GM23338 (cell line): ENCODE results near the gene ZNF593OS. TPM values are rescaled to one million over a fixed set of nuclear protein-coding genes. Genes with fewer than 3 reads are reported as not detected.

Source experiments
- ATAC-seq: fragments of 200-7000 bp; cut with Tn5 transposase; 3 replicates; pipeline ENCODE4 v1.9.1; 2020
- DNase-seq: peaks from one replicate; pipeline ENCODE4 v3.0.0-alpha.2; 2015; ENCODE audit warnings: low spot score
- H2AFZ ChIP-seq: fragments of 200-600 bp; sonication (generic); 2 replicates; pipeline ENCODE4 v1.8.0; 2016; ENCODE audit warnings: antibody characterized with exemption, mild to moderate bottlenecking, moderate library complexity
- H3F3A ChIP-seq: fragments of 200-600 bp; sonication (generic); replicated peaks from 2 replicates; pipeline ENCODE4 v1.8.0; 2017; ENCODE audit warnings: antibody characterized with exemption, mixed run types, low read depth
- H3K27ac ChIP-seq: fragments of 200-600 bp; sonication (generic); 2 replicates; pipeline ENCODE4 v1.6.1; 2016; ENCODE audit warnings: low read depth
- H3K27me3 ChIP-seq: fragments of 200-600 bp; sonication (generic); 2 replicates; pipeline ENCODE4 v1.8.0; 2016; ENCODE audit warnings: mild to moderate bottlenecking, mixed run types, moderate library complexity; ENCODE audit not compliant: insufficient read depth
- H3K36me3 ChIP-seq: fragments of 200-600 bp; sonication (generic); 2 replicates; pipeline ENCODE4 v1.8.0; 2016; ENCODE audit warnings: mild to moderate bottlenecking; ENCODE audit not compliant: insufficient read depth
- H3K4me1 ChIP-seq: fragments of 200-600 bp; sonication (generic); 2 replicates; pipeline ENCODE4 v1.8.0; 2016; ENCODE audit warnings: mild to moderate bottlenecking, moderate library complexity; ENCODE audit not compliant: insufficient read depth
- H3K4me2 ChIP-seq: fragments of 200-600 bp; sonication (generic); 2 replicates; pipeline ENCODE4 v1.7.1; 2017; ENCODE audit warnings: mixed run types
- H3K4me3 ChIP-seq: fragments of 200-600 bp; sonication (generic); 2 replicates; pipeline ENCODE4 v1.6.1; 2016; ENCODE audit warnings: mixed run types
- H3K79me2 ChIP-seq: fragments of 200-600 bp; sonication (generic); replicated peaks from 2 replicates; pipeline ENCODE4 v1.8.0; 2017; ENCODE audit warnings: mild to moderate bottlenecking; ENCODE audit not compliant: insufficient read depth
- H3K9me2 ChIP-seq: fragments of 200-600 bp; sonication (generic); 2 replicates; pipeline ENCODE4 v1.8.0; 2017; ENCODE audit not compliant: insufficient read depth
- H4K20me1 ChIP-seq: fragments of 200-600 bp; sonication (generic); replicated peaks from 2 replicates; pipeline ENCODE4 v1.8.0; 2017; ENCODE audit warnings: mild to moderate bottlenecking; ENCODE audit not compliant: insufficient read depth
- H3K27ac Mint-ChIP-seq: 2 replicates; pipeline ENCODE4 v1.8.0; 2020; ENCODE audit warnings: inconsistent platforms, mild to moderate bottlenecking, moderate library complexity, mixed read lengths
- H3K27me3 Mint-ChIP-seq: 3 replicates; pipeline ENCODE4 v1.8.0; 2022; ENCODE audit warnings: low read depth, mild to moderate bottlenecking, moderate library complexity, mixed read lengths, inconsistent platforms; ENCODE audit not compliant: insufficient read depth, poor library complexity
- H3K36me3 Mint-ChIP-seq: 3 replicates; pipeline ENCODE4 v1.8.0; 2021; ENCODE audit warnings: low read depth, mild to moderate bottlenecking, inconsistent platforms, moderate library complexity, mixed read lengths
- H3K4me1 Mint-ChIP-seq: 3 replicates; pipeline ENCODE4 v1.8.0; 2020; ENCODE audit warnings: mild to moderate bottlenecking, inconsistent platforms, mixed read lengths
- H3K4me3 Mint-ChIP-seq: 3 replicates; pipeline ENCODE4 v1.8.0; 2021; ENCODE audit warnings: moderate library complexity, mild to moderate bottlenecking, inconsistent platforms, mixed read lengths
- H3K9me3 Mint-ChIP-seq: 3 replicates; pipeline ENCODE4 v1.8.0; 2020; ENCODE audit warnings: moderate library complexity, mild to moderate bottlenecking, inconsistent platforms, mixed read lengths
- CREB1 ChIP-seq: fragments of 250-450 bp; sonication (Bioruptor Pico); IDR thresholded peaks from 2 replicates; pipeline ENCODE4 v1.5.0; 2020; ENCODE audit warnings: low read depth, mild to moderate bottlenecking, moderate library complexity
- CTCF ChIP-seq, 2 experiments: fragments of 200-600 bp in 1 of 2; sonication (generic) in 1 of 2; conservative IDR thresholded peaks; 2 replicates each; pipeline versions ENCODE4 v1.5.1 to v1.6.1; 2016 to 2017; ENCODE audit warnings: antibody characterized with exemption in 2 of 2, low read depth in 2 of 2, mild to moderate bottlenecking in 2 of 2, moderate library complexity in 1 of 2
- ETS1 ChIP-seq: IDR thresholded peaks from 2 replicates; pipeline ENCODE4 v1.6.1; 2016; ENCODE audit warnings: antibody characterized with exemption
- EZH2 ChIP-seq: fragments of 200-600 bp; sonication (generic); IDR thresholded peaks from one replicate; pipeline ENCODE4 v1.8.0; 2017; ENCODE audit warnings: antibody characterized with exemption, mild to moderate bottlenecking, low read depth; ENCODE audit not compliant: unreplicated experiment
- NANOG ChIP-seq: IDR thresholded peaks from 2 replicates; pipeline ENCODE4 v1.6.1; 2016; ENCODE audit warnings: antibody characterized with exemption, borderline replicate concordance
- POLR2AphosphoS5 ChIP-seq: IDR thresholded peaks from 2 replicates; pipeline ENCODE4 v1.6.1; 2016; ENCODE audit warnings: antibody characterized with exemption, low read depth
- REST ChIP-seq: IDR thresholded peaks from one replicate; pipeline ENCODE4 v1.6.1; 2018; ENCODE audit warnings: antibody characterized with exemption; ENCODE audit not compliant: unreplicated experiment
- STAT1 ChIP-seq: IDR thresholded peaks from one replicate; pipeline ENCODE4 v1.6.1; 2016; ENCODE audit warnings: antibody characterized with exemption; ENCODE audit not compliant: unreplicated experiment
- ZNF114 ChIP-seq: fragments of 250-450 bp; sonication (Bioruptor Pico); IDR thresholded peaks from 2 replicates; pipeline ENCODE4 v1.5.0; 2020; ENCODE audit warnings: mild to moderate bottlenecking, moderate library complexity
- ZNF331 ChIP-seq: fragments of 250-450 bp; sonication (Bioruptor Pico); IDR thresholded peaks from 2 replicates; pipeline ENCODE4 v1.5.0; 2020; ENCODE audit warnings: low read depth, mild to moderate bottlenecking, moderate library complexity
- ZNF462 ChIP-seq: fragments of 250-450 bp; sonication (Bioruptor Pico); IDR thresholded peaks from 2 replicates; pipeline ENCODE4 v1.5.0; 2020; ENCODE audit warnings: mild to moderate bottlenecking, moderate library complexity
- polyA plus RNA-seq: library from polyadenylated mRNA; unstranded; fragments of >200 nt; fragmentation: Nextera tagmentation; extraction: Ambion mirVana; gene quantifications from 2 replicates; pipeline ENCODE4 v1.2.1, GENCODE V29; 2016
- total RNA-seq: library from RNA; depleted of rRNA; stranded (reverse); fragments of >200 nt; shearing (Covaris generic); gene quantifications from 2 replicates; pipeline ENCODE4 v1.2.3, GENCODE V29; 2014

The ZNF593OS gene
- total and polyA plus RNA-seq, 2 experiments from 2014 or later, result 1.1 TPM; not detected in 1

- Histone ChIP-seq H3K27me3 (peaks cover 98% of the 10 kb centered on the region), H3F3A (peaks cover 7% of the 10 kb centered on the region; the same call in 1 of the 2 replicates), H3K4me3 (peak overlapping the region; percentile 58), H3K79me2 (no peaks in the 10 kb centered on the region), H3K36me3 (no peaks in the 10 kb centered on the region), H3K9me2 (no peaks in the 10 kb centered on the region), H3K4me2 (peak overlapping the region; percentile 89), H3K27ac (no peak overlapping the region), H4K20me1 (peaks cover 5% of the 10 kb centered on the region; the same call in 1 of the 2 replicates), H3K4me1 (peaks cover 38% of the 10 kb centered on the region), H2AFZ (no peak overlapping the region)
- Mint-ChIP-seq H3K27me3 (peaks cover 70% of the 10 kb centered on the region), H3K4me3 (peak overlapping the region; percentile 76), H3K4me1 (peaks cover 58% of the 10 kb centered on the region), H3K27ac (no peak overlapping the region), H3K9me3 (no peaks in the 10 kb centered on the region), H3K36me3 (no peaks in the 10 kb centered on the region)
- no peak for TF ChIP-seq CTCF (conservative IDR thresholded peaks at IDR 0.05; ENCODE audit: low read depth in 2 of 2)
- no peak for TF ChIP-seq NANOG
- TF ChIP-seq REST, result no peak
- TF ChIP-seq CREB1 (CRISPR knock-in tag), result 0 out of 2 replicates have a peak, but pooled peaks have one; percentile 15
- TF ChIP-seq STAT1, result no peak
- TF ChIP-seq POLR2AphosphoS5, result peak; percentile 38; the same call in 1 of the 2 replicates
- no peak for TF ChIP-seq ETS1
- no peak for TF ChIP-seq EZH2
- TF ChIP-seq ZNF462 (CRISPR knock-in tag), result no peak
- no peak for TF ChIP-seq ZNF114 (CRISPR knock-in tag)
- TF ChIP-seq ZNF331 (CRISPR knock-in tag), result no peak
- ATAC-seq (peak; percentile 86), DNase-seq (peak; percentile 92)
Observed at GRCh38 chr1:26154750-26155149, 16.9 kb downstream of the ZNF593OS start.
